Neural crest cell (in vitro differentiated cells): Measurements from ENCODE around the gene CP. TPM values are rescaled to one million over a fixed set of nuclear protein-coding genes. Genes with fewer than 3 reads are reported as not detected.

Experiments
- DNase-seq: peaks from one replicate; pipeline ENCODE4 v3.0.0; 2021; ENCODE audit warnings: low read depth, mixed read lengths, low spot score
- H3K27ac Mint-ChIP-seq: one replicate; pipeline ENCODE4 v1.8.0; 2021; ENCODE audit warnings: mild to moderate bottlenecking, mixed read lengths; ENCODE audit not compliant: unreplicated experiment
- H3K27me3 Mint-ChIP-seq: 2 replicates; pipeline ENCODE4 v1.8.0; 2021; ENCODE audit warnings: low read depth, mild to moderate bottlenecking, mixed read lengths
- H3K36me3 Mint-ChIP-seq: 2 replicates; pipeline ENCODE4 v1.8.0; 2021; ENCODE audit warnings: low read depth, mild to moderate bottlenecking, mixed read lengths
- H3K4me1 Mint-ChIP-seq: 2 replicates; pipeline ENCODE4 v1.8.0; 2021; ENCODE audit warnings: mixed read lengths
- H3K4me3 Mint-ChIP-seq: one replicate; pipeline ENCODE4 v1.8.0; 2021; ENCODE audit warnings: mild to moderate bottlenecking, mixed read lengths
- H3K9me3 Mint-ChIP-seq: 2 replicates; pipeline ENCODE4 v1.8.0; 2021; ENCODE audit warnings: mixed read lengths
- CTCF ChIP-seq: fragments of 200-600 bp; sonication (generic); conservative IDR thresholded peaks from 2 replicates; pipeline ENCODE4 v1.5.0; 2021; ENCODE audit warnings: antibody characterized with exemption, mild to moderate bottlenecking
- long read RNA-seq: library from polyadenylated mRNA; unstranded; transcript quantifications from one replicate; pipeline ENCODE4 v2.0.0, GENCODE V29; 2020
- total RNA-seq: library from RNA; stranded (reverse); gene quantifications from 2 replicates; pipeline ENCODE4 v1.2.1, GENCODE V29; 2021

The CP gene
- 0.09 and 0.42 TPM in 2 replicates for total RNA-seq
- long read RNA-seq = 0 reads

GRCh38 chr3:149221783-149222517 is at the start of gene CP:
TSS of gene CP (minus strand) at chr3:149221829. CDS start at chr3:149221792, 37 bp downstream.
- no peak within 1 kb of the TSS for H3K4me3 Mint-ChIP-seq
- H3K36me3 Mint-ChIP-seq = no peaks in the 10 kb centered on the region
- DNase-seq = no peak
- H3K27me3 Mint-ChIP-seq = no peaks in the 10 kb centered on the region
- no peak within 1 kb of the TSS for H3K27ac Mint-ChIP-seq
- H3K9me3 Mint-ChIP-seq = no peaks in the 10 kb centered on the region
- TF ChIP-seq CTCF = no peak
- peaks cover 26% of the 10 kb centered on the region for H3K4me1 Mint-ChIP-seq

GRCh38 chr3:149270180-149270579 is 48.6 kb upstream of the CP start:
- Mint-ChIP-seq H3K4me3 (no peak overlapping the region), H3K36me3 (no peaks in the 10 kb centered on the region), H3K27ac (no peak overlapping the region), H3K9me3 (no peaks in the 10 kb centered on the region), H3K27me3 (no peaks in the 10 kb centered on the region), H3K4me1 (no peaks in the 10 kb centered on the region)
- TF ChIP-seq CTCF = no peak
- no peak for DNase-seq

- Mint-ChIP-seq H3K36me3 (no peaks in the 10 kb centered on the region), H3K4me1 (no peaks in the 10 kb centered on the region), H3K4me3 (no peak overlapping the region), H3K27ac (no peak overlapping the region), H3K27me3 (no peaks in the 10 kb centered on the region), H3K9me3 (no peaks in the 10 kb centered on the region)
- no peak for DNase-seq
- no peak for TF ChIP-seq CTCF
Measured at GRCh38 chr3:149269687-149270086, 48.1 kb upstream of the CP start.

- no peaks in the 10 kb centered on the region for H3K27me3 Mint-ChIP-seq
- no peak overlapping the region for H3K27ac Mint-ChIP-seq
- H3K36me3 Mint-ChIP-seq = no peaks in the 10 kb centered on the region
- no peak for TF ChIP-seq CTCF
- DNase-seq = no peak
- no peaks in the 10 kb centered on the region for H3K9me3 Mint-ChIP-seq
- H3K4me3 Mint-ChIP-seq = no peak overlapping the region
- H3K4me1 Mint-ChIP-seq = no peaks in the 10 kb centered on the region
Measured at GRCh38 chr3:149267565-149267964, 45.9 kb upstream of the CP start.

- H3K27ac Mint-ChIP-seq = no peak overlapping the region
- H3K4me1 Mint-ChIP-seq = no peaks in the 10 kb centered on the region
- H3K9me3 Mint-ChIP-seq = no peaks in the 10 kb centered on the region
- no peak overlapping the region for H3K4me3 Mint-ChIP-seq
- H3K27me3 Mint-ChIP-seq = no peaks in the 10 kb centered on the region
- no peaks in the 10 kb centered on the region for H3K36me3 Mint-ChIP-seq
- no peak for DNase-seq
- no peak for TF ChIP-seq CTCF
Measured at GRCh38 chr3:149266736-149267135, 45.1 kb upstream of the CP start.
